Natural killer cell (primary cell): ENCODE measurements around the gene DEPP1. TPM values are rescaled to one million over a fixed set of nuclear protein-coding genes. Genes with fewer than 3 reads are reported as not detected.

Source experiments
- ATAC-seq, 3 donors: fragments of 150-1000 bp in 2 of 3; fragments of 200-7000 bp in 1 of 3; cut with Tn5 transposase; 1 replicate in 1 of 3; 2 replicates in 2 of 3; pipeline ENCODE4 v1.10.0; 2021; ENCODE audit warnings: mild to moderate bottlenecking in 2 of 3, moderate library complexity in 2 of 3
- DNase-seq, 2 donors: peaks; one replicate each; pipeline versions ENCODE4 v3.0.0 to v3.0.0-alpha.2; 2013 to 2021; ENCODE audit warnings: mixed read lengths in 1 of 2
- H3K27ac ChIP-seq: one replicate; pipeline ENCODE4 v1.5.1; 2013; ENCODE audit warnings: mild to moderate bottlenecking, low read length
- H3K27me3 ChIP-seq: one replicate; pipeline ENCODE4 v1.6.1; 2013; ENCODE audit warnings: low read length; ENCODE audit not compliant: control insufficient read depth, insufficient read depth
- H3K36me3 ChIP-seq: one replicate; pipeline ENCODE4 v1.6.1; 2013; ENCODE audit warnings: low read length; ENCODE audit not compliant: control insufficient read depth, insufficient read depth
- H3K4me1 ChIP-seq: one replicate; pipeline ENCODE4 v1.6.1; 2013; ENCODE audit warnings: low read length; ENCODE audit not compliant: control insufficient read depth, insufficient read depth
- H3K4me3 ChIP-seq: one replicate; pipeline ENCODE4 v1.5.1; 2013; ENCODE audit warnings: low read length
- H3K9me3 ChIP-seq: one replicate; pipeline ENCODE4 v1.6.1; 2013; ENCODE audit warnings: low read length; ENCODE audit not compliant: control insufficient read depth, insufficient read depth
- H3K27ac Mint-ChIP-seq, 2 donors: one replicate each; pipeline ENCODE4 v1.8.0; 2022; ENCODE audit warnings: mild to moderate bottlenecking in 2 of 2, mixed read lengths in 2 of 2, moderate library complexity in 1 of 2
- H3K27me3 Mint-ChIP-seq, 2 donors: one replicate each; pipeline ENCODE4 v1.8.0; 2022; ENCODE audit warnings: low read depth in 2 of 2, mixed read lengths in 2 of 2
- H3K36me3 Mint-ChIP-seq: one replicate; pipeline ENCODE4 v1.8.0; 2022; ENCODE audit warnings: mixed read lengths
- H3K4me1 Mint-ChIP-seq, 2 donors: one replicate each; pipeline ENCODE4 v1.8.0; 2022; ENCODE audit warnings: mixed read lengths in 2 of 2
- H3K4me3 Mint-ChIP-seq: one replicate; pipeline ENCODE4 v1.8.0; 2022; ENCODE audit warnings: mild to moderate bottlenecking, moderate library complexity, mixed read lengths
- H3K9me3 Mint-ChIP-seq, 2 donors: one replicate each; pipeline ENCODE4 v1.8.0; 2022; ENCODE audit warnings: mixed read lengths in 2 of 2
- CTCF ChIP-seq: fragments of 200-600 bp; IDR thresholded peaks from one replicate; pipeline ENCODE4 v1.8.0; 2022; ENCODE audit warnings: antibody characterized with exemption
- WGBS: methylation state at CpG from one replicate; pipeline ENCODE4 v1.1.7; 2013; ENCODE audit warnings: missing lambda C conversion rate; ENCODE audit not compliant: insufficient coverage; 5-methylcytosine and 5-hydroxymethylcytosine counted together
- intact Hi-C: fragments of 100-400 bp; cut with micrococcal nuclease; formaldehyde crosslinking; loops from one replicate; pipeline ENCODE4 v1.14.2; 2022
- total RNA-seq, 4 donors: library from RNA; stranded (reverse); fragments of 120-200 nt in 1 of 4; gene quantifications; one replicate each; pipeline versions ENCODE4 v1.2.3 to v1.2.4, GENCODE V29; 2013 to 2022

The DEPP1 gene
- total RNA-seq, 3 donors from 2014 or later (not counting 1 experiment from before 2014, with no cell fraction given) = not detected

- Histone ChIP-seq H3K36me3 (peaks cover 11% of the 10 kb centered on the region), H3K27me3 (no peaks in the 10 kb centered on the region), H3K9me3 (no peaks in the 10 kb centered on the region), H3K27ac (no peak overlapping the region), H3K4me3 (no peak overlapping the region), H3K4me1 (no peaks in the 10 kb centered on the region)
- Mint-ChIP-seq H3K36me3 (no peaks in the 10 kb centered on the region), H3K9me3 (no peaks in the 10 kb centered on the region), H3K27me3 (no peaks in the 10 kb centered on the region), H3K4me1 (peaks cover 6 to 8% of the 10 kb centered on the region in 2 donors), H3K27ac (peak overlapping the region; percentile 2 to 7), H3K4me3 (no peak overlapping the region)
- 85% methylated on average over 11 of the region's 11 CpGs for WGBS
- ATAC-seq (no peak), DNase-seq (no peak)
- intact Hi-C loops = no loop called here
- TF ChIP-seq CTCF = no peak
Measured at GRCh38 chr10:44981172-44982113, 2.8 kb upstream of the DEPP1 start.

GRCh38 chr10:44980309-44981171 lies 1.9 kb upstream of the DEPP1 start:
- no peaks in the 10 kb centered on the region for H3K27me3 ChIP-seq
- ATAC-seq (no peak), DNase-seq (no peak)
- Mint-ChIP-seq H3K36me3 (no peaks in the 10 kb centered on the region), H3K4me1 (peaks cover 6 to 8% of the 10 kb centered on the region in 2 donors), H3K4me3 (no peak overlapping the region), H3K27me3 (no peaks in the 10 kb centered on the region), H3K27ac (peak overlapping the region; percentile 2 to 7), H3K9me3 (no peaks in the 10 kb centered on the region)
- no peak overlapping the region for H3K27ac ChIP-seq
- intact Hi-C loops = no loop called here
- no peaks in the 10 kb centered on the region for H3K9me3 ChIP-seq
- no peak overlapping the region for H3K4me3 ChIP-seq
- H3K4me1 ChIP-seq = no peaks in the 10 kb centered on the region
- TF ChIP-seq CTCF = no peak
- WGBS = 79% methylated on average over 14 of the region's 14 CpGs
- peaks cover 11% of the 10 kb centered on the region for H3K36me3 ChIP-seq

GRCh38 chr10:44979281-44980191 lies 927 bp upstream of the DEPP1 start:
- DNase-seq (no peak), ATAC-seq (no peak)
- Mint-ChIP-seq H3K36me3 (no peaks in the 10 kb centered on the region), H3K9me3 (no peaks in the 10 kb centered on the region), H3K4me1 (peaks cover 7 to 8% of the 10 kb centered on the region in 2 donors), H3K27me3 (no peaks in the 10 kb centered on the region), H3K27ac (no peak overlapping the region), H3K4me3 (no peak overlapping the region)
- Histone ChIP-seq H3K27me3 (no peaks in the 10 kb centered on the region), H3K9me3 (no peaks in the 10 kb centered on the region), H3K4me3 (no peak overlapping the region), H3K4me1 (peaks cover 7% of the 10 kb centered on the region), H3K36me3 (peaks cover 7% of the 10 kb centered on the region), H3K27ac (no peak overlapping the region)
- intact Hi-C loops = no loop called here
- 94% methylated on average over 13 of the region's 13 CpGs for WGBS
- TF ChIP-seq CTCF = no peak
